HS-5 (cell line): Measurements from ENCODE around the gene ROBO1.
"Not testable (repeated sequence)": the region's sequence is repeated elsewhere in the genome, so short reads cannot be mapped to it uniquely, and the experiment has no call there.

ENCODE experiments used
- DNase-seq: peaks from one replicate; pipeline ENCODE4 v3.0.0-alpha.2; 2012; ENCODE audit warnings: low read depth

ROBO1 gene

GRCh38 chr3:79245284-79246138 is 522.3 kb downstream of the ROBO1 start:
- no peak for DNase-seq

GRCh38 chr3:79236496-79236895 is 531.3 kb downstream of the ROBO1 start:
- no peak for DNase-seq

GRCh38 chr3:79233431-79234060 is 534.3 kb downstream of the ROBO1 start:
- DNase-seq = no peak

- no peak for DNase-seq
Observed at GRCh38 chr3:79230266-79230665, 537.5 kb downstream of the ROBO1 start.

GRCh38 chr3:79217096-79217495 is 550.7 kb downstream of the ROBO1 start:
- no peak for DNase-seq

- no peak for DNase-seq
Observed at GRCh38 chr3:79215286-79215685, 552.5 kb downstream of the ROBO1 start.

GRCh38 chr3:79211586-79212359 is 556.0 kb downstream of the ROBO1 start:
- DNase-seq = no peak

- DNase-seq = no peak
Observed at GRCh38 chr3:79204351-79204750, 563.4 kb downstream of the ROBO1 start.

- no peak for DNase-seq
Observed at GRCh38 chr3:79203144-79203519, 564.7 kb downstream of the ROBO1 start.

GRCh38 chr3:79202471-79203143 is 565.2 kb downstream of the ROBO1 start:
- no peak for DNase-seq

- DNase-seq = no peak
Observed at GRCh38 chr3:79200456-79200855, 567.3 kb downstream of the ROBO1 start.

- DNase-seq = no peak
Observed at GRCh38 chr3:79199966-79200365, 567.8 kb downstream of the ROBO1 start.

- DNase-seq = no peak
Observed at GRCh38 chr3:79187426-79187825, 580.4 kb downstream of the ROBO1 start.

GRCh38 chr3:79184251-79184650 is 583.5 kb downstream of the ROBO1 start:
- no peak for DNase-seq

GRCh38 chr3:79183496-79183895 is 584.3 kb downstream of the ROBO1 start:
- no peak for DNase-seq

- DNase-seq = no peak
Observed at GRCh38 chr3:79178471-79179180, 589.2 kb downstream of the ROBO1 start.

- no peak for DNase-seq
Observed at GRCh38 chr3:79175870-79176269, 591.9 kb downstream of the ROBO1 start.

- not testable (repeated sequence) for DNase-seq
Observed at GRCh38 chr3:79173259-79173658, 594.5 kb downstream of the ROBO1 start.

- DNase-seq = no peak
Observed at GRCh38 chr3:79172241-79172640, 595.6 kb downstream of the ROBO1 start.

- DNase-seq = no peak
Observed at GRCh38 chr3:79170021-79170420, 597.8 kb downstream of the ROBO1 start.

GRCh38 chr3:79167651-79168416 is 600.0 kb downstream of the ROBO1 start:
- DNase-seq = peak; percentile 86
